GM12865 (cell line): ENCODE results near the gene MRPL16.

ENCODE experiments used
- DNase-seq: peaks from one replicate; pipeline ENCODE4 v3.0.0; 2010; ENCODE audit warnings: low read depth
- H3K4me3 ChIP-seq: 2 replicates; pipeline ENCODE4 v1.5.1; 2011; ENCODE audit warnings: mild to moderate bottlenecking, low read depth, low read length, control low read depth
- CTCF ChIP-seq: IDR thresholded peaks from 2 replicates; pipeline ENCODE4 v1.5.1; 2011; ENCODE audit warnings: low read length, control low read depth, low read depth, inconsistent platforms; ENCODE audit not compliant: insufficient read depth; ENCODE audit errors: missing control alignments

Gene MRPL16

GRCh38 chr11:59783632-59784090 lies 26.9 kb downstream of the MRPL16 start:
- no peak for TF ChIP-seq CTCF
- H3K4me3 ChIP-seq, result no peak overlapping the region
- no peak for DNase-seq

- no peak for DNase-seq
- no peak for TF ChIP-seq CTCF
- no peak overlapping the region for H3K4me3 ChIP-seq
These were observed 28.5 kb downstream of the MRPL16 start for GRCh38 chr11:59782080-59782479.

DNA sequence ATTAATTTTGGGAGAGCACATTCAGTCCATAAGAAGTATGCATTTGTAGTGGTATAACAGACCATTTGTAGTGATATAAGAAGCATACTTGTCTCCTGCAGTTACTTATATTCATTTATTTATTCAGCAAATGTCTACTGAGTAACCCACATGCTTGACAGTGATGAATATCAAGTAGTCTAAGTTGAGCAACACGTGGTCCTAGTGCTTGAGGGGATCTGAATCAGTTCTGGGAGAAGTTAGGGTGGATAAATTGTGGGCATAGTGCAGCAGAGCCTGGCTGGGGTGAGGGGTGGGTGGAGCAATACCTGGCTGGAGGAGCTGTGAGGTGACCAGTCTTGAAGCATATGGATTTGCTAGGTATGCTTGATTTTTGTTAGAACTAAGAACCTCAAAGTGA lies 31.1 kb downstream of the MRPL16 start:
- DNase-seq, result no peak
- no peak for TF ChIP-seq CTCF

GRCh38 chr11:59778122-59778521 lies 32.5 kb downstream of the MRPL16 start:
- no peak for DNase-seq
- no peak overlapping the region for H3K4me3 ChIP-seq
- no peak for TF ChIP-seq CTCF

More for the DNA sequence above, 31.1 kb downstream of the MRPL16 start:
- no peak overlapping the region for H3K4me3 ChIP-seq

DNA sequence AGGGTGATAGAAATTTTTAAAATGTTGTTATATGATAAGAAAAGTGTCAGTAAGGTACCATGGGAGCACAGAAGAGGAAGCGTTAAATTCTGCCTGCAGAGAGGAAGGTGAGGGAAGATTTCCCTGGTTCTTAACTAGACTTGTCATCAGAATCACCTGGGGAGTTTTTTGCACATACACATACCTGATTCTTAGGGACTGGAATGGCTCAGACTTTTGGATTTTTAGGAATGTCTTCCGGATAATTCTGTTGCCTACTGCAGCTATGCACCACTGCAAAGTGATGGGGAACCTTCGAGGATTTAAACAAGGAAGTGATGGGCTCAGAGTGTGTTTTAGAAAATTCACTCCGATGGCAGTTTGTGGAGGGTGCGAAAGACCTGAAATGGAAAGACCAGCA lies 33.5 kb downstream of the MRPL16 start:
- no peak for TF ChIP-seq CTCF
- DNase-seq, result no peak
- no peak overlapping the region for H3K4me3 ChIP-seq

DNA sequence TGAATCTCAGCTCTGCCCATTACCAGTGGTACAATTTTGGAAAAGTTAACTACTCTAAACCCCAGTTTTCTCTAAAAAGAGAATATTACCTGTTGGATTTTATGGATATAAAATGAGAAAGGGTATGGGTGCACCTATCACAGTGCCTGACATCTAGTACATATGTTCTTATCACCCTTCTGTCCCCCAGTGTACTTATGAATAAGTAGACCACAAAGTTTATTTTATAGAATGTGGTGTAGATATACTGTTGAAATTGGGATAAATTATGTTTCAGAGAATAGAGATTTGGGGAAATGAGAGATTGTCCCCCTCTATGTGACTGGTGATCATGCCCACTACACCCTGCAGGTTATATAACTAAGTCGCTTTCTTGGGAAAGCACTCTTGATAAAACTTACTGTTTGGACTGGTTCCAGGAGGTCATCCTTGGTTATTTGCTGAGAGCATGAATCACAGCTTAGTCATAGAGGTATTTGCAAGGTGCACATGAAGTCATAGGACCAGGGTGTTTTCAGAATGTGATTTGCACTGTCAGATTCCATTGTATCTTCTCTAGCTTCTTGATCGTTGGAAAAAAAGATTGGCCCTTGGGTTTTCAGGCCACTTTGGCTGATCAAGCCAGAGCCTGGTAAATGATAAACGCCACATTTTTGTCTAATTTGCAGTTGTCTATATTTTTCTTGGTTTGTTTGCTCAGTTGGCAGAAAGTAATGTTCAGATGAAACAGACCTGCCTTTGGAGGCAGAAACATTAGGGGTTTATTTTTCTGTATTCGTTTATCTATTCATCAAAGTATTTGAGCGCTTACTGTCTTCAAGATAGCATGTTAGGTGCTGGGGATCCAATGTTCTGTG lies 34.1 kb downstream of the MRPL16 start:
- DNase-seq, result no peak
- no peak for TF ChIP-seq CTCF

DNA sequence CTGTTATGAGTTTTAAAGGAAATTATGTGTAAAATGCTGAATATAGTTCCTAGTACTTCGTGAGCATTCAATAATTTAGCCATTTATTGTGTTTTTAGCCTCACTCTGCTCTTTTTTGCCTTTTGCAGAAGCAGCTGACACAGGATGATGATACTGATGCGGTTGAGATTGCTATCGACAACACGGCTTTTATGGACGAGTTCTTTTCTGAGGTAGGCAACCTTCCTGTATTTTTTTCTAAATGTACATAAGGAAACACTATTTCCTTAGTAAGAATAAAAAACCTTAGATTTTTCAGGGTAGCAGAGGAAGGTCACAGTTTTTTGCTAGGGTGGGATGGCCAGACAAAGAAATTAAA lies 37.5 kb downstream of the MRPL16 start:
- TF ChIP-seq CTCF, result no peak
- no peak overlapping the region for H3K4me3 ChIP-seq
- no peak for DNase-seq

More for the DNA sequence above, 34.1 kb downstream of the MRPL16 start:
- no peak overlapping the region for H3K4me3 ChIP-seq
